RWPE1 (cell line): Measurements from ENCODE around the gene RESP18.
A peak's percentile ranks its signal among the peaks of the same experiment; 100 is the strongest.

Experiments
- CTCF ChIA-PET: fragments of 350-600 bp; sonication (Branson Sonifier 250); formaldehyde crosslinking; extraction: SDS; loops from one replicate; lab custom pipeline; 2021; lab: Yijun Ruan, JAX
- POLR2A ChIA-PET: fragments of 400-600 bp; formaldehyde crosslinking; extraction: SDS; loops from one replicate; lab custom pipeline; 2020; ENCODE audit warnings: antibody characterized with exemption; ENCODE audit not compliant: low non-redundant PET; lab: Yijun Ruan, JAX
- DNase-seq: peaks from one replicate; pipeline ENCODE4 v3.0.0; 2012; ENCODE audit warnings: low spot score
- H3K27ac ChIP-seq: fragments of 450-650 bp; 2 replicates; pipeline ENCODE4 v1.5.1; 2017
- CTCF ChIP-seq: fragments of 450-650 bp; conservative IDR thresholded peaks from 2 replicates; pipeline ENCODE4 v1.5.1; 2017; ENCODE audit warnings: low read depth, mild to moderate bottlenecking

The RESP18 gene

GRCh38 chr2:219332542-219332941, at the start of gene RESP18:
RESP18 (minus strand) TSS chr2:219332744.
- no peak for TF ChIP-seq CTCF
- CTCF ChIA-PET, result interaction anchor here (0.6 kb wide), 1 partner anchor 41 kb away, joined by 3 read pairs; no protein-coding TSS in a partner anchor
- no peak within 1 kb of the TSS for H3K27ac ChIP-seq
- POLR2A ChIA-PET, result no interaction called here
- DNase-seq, result no peak

GRCh38 chr2:219381448-219381847, 48.9 kb upstream of the RESP18 start:
- no peak for DNase-seq
- TF ChIP-seq CTCF, result no peak
- ChIA-PET CTCF (no interaction called here), POLR2A (no interaction called here)
- H3K27ac ChIP-seq, result peak overlapping the region; percentile 15; the same call in 1 of the 2 replicates

- CTCF ChIA-PET, result no interaction called here
- no peak for DNase-seq
- TF ChIP-seq CTCF, result no peak
- POLR2A ChIA-PET, result no interaction called here
- peak overlapping the region; percentile 15; the same call in 1 of the 2 replicates for H3K27ac ChIP-seq
These were observed 48.4 kb upstream of the RESP18 start for GRCh38 chr2:219380926-219381325.

- no peak overlapping the region for H3K27ac ChIP-seq
- ChIA-PET POLR2A (no interaction called here), CTCF (interaction anchor here (0.7 to 1.0 kb wide), 2 partner anchors 79 to 152 kb away, joined by 3 to 4 read pairs; no protein-coding TSS in a partner anchor)
- TF ChIP-seq CTCF, result no peak
- no peak for DNase-seq
These were observed 45.8 kb upstream of the RESP18 start for GRCh38 chr2:219378163-219378851.

- DNase-seq, result no peak
- ChIA-PET CTCF (interaction anchor here (0.7 to 1.0 kb wide), 3 partner anchors 17 to 312 kb away, joined by 3 to 5 read pairs (median 5); no protein-coding TSS in a partner anchor), POLR2A (no interaction called here)
- H3K27ac ChIP-seq, result no peak overlapping the region
- TF ChIP-seq CTCF, result no peak
These were observed 36.9 kb upstream of the RESP18 start for GRCh38 chr2:219369447-219369861.

GRCh38 chr2:219368690-219369191, 36.2 kb upstream of the RESP18 start:
- no peak for DNase-seq
- TF ChIP-seq CTCF, result no peak
- ChIA-PET CTCF (interaction anchor here (0.6 to 1.2 kb wide), 4 partner anchors 15 to 339 kb away, joined by 3 to 8 read pairs (median 5); no protein-coding TSS in a partner anchor), POLR2A (no interaction called here)
- H3K27ac ChIP-seq, result no peak overlapping the region
